Measurements from ENCODE around the gene TRIM27. TPM values are rescaled to one million over a fixed set of nuclear protein-coding genes. Genes with fewer than 3 reads are reported as not detected.
"Not testable (repeated sequence)": the region's sequence is repeated elsewhere in the genome, so short reads cannot be mapped to it uniquely, and the experiment has no call there.

The TRIM27 gene, protein sequence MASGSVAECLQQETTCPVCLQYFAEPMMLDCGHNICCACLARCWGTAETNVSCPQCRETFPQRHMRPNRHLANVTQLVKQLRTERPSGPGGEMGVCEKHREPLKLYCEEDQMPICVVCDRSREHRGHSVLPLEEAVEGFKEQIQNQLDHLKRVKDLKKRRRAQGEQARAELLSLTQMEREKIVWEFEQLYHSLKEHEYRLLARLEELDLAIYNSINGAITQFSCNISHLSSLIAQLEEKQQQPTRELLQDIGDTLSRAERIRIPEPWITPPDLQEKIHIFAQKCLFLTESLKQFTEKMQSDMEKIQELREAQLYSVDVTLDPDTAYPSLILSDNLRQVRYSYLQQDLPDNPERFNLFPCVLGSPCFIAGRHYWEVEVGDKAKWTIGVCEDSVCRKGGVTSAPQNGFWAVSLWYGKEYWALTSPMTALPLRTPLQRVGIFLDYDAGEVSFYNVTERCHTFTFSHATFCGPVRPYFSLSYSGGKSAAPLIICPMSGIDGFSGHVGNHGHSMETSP
- 88.1 and 104 TPM in 2 replicates for total RNA-seq (2014; rRNA removed; shearing (Covaris generic))

DNA sequence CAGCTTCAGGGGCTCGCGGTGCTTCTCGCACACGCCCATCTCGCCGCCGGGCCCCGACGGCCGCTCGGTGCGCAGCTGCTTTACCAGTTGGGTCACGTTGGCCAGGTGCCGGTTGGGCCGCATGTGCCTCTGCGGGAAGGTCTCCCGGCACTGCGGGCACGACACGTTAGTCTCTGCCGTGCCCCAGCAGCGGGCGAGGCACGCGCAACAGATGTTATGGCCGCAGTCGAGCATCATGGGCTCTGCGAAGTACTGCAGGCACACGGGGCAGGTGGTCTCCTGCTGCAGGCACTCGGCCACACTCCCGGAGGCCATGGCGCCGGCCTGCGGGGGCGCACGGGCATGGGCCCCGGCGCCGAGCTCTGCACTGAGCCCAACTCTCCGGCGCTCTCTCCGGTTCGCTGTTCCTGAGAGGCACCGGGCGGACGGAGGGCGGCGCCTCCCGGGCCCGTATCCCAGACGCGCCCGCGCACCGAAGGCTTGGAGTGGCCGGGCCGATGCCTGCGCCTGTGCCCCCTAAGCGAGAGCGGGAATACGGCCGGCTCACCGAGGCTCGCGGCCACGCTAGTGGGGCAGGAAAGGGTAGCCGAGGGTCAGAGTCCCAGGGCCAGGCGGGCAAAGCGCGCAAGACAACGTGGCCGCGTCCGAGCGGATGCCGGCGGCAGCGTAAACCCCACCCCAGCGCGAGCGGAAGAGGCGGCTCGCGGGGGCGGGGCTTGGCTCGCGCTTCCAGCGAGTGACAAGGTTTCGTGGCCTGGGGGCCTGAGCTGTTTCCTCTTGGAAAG is at the start of gene TRIM27:
TRIM27 (minus strand) TSS at position 668 of the 785 bp plus-strand sequence; CDS start at position 315, 353 bp downstream.
- DNase-seq (ENCODE audit: low read depth): peak; percentile 95

DNA sequence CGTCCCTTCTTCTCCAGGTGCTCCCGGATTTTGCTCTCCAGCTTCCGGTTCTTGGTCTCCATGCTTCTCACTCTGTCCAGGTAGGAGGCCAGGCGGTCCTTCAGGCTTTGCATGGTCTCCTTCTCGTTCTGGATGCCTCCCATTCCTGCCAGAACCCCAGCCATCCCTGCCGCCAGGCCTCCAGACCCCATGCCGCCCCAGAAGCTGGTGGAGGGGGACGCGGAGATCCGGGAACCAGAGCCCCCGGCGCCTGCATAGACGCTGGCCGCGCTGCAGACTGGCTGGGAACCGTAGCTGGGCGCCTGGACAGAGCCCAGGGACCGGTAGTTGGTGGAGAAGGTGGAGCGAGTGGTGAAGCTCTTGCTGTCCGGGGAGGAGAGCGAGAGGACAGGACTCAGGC is 46.3 kb upstream of the TRIM27 start:
- DNase-seq (ENCODE audit: low read depth): not testable (repeated sequence)

GRCh38 chr6:28969129-28969528 is 45.3 kb upstream of the TRIM27 start:
- DNase-seq (ENCODE audit: low read depth): no peak

DNA sequence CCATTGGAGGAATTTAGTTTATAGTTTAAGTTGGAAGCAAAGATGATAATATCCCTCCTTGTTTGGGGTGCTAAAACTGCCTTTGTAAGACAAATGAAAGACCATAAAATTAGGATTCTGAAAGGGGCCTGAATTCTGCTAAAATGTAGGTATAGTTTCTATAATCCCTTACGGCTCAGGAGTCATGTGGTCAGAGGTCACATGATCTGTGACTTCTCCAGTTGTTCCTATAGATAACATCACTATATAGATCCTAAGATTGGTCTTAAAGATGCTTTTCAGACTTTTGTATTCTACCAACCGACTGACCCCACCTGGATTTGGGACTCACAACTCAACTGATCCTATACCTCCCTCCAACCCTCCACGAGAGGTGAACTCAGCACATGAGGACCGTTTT is 44.7 kb upstream of the TRIM27 start:
- DNase-seq (ENCODE audit: low read depth): no peak

DNA sequence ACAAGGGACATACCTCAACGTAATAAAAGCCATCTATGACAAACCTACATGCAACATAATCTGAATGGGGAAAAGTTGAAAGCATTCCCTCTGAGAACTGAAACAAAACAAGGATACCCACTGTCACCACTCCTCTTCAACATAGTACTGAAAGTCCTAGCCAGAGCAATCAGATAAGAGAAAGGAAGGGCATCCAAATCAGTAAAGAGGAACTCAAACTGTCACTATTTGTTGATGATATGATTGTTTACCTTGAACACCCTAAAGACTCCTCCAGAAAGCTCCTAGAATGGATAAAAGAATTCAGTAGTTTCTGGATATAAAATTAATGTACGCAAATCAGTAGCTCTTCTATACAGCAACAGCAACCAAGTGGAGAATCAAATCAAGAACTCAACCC is 41.9 kb upstream of the TRIM27 start:
- DNase-seq (ENCODE audit: low read depth): no peak

- DNase-seq (ENCODE audit: low read depth): peak; percentile 34
Observed at GRCh38 chr6:28960846-28961500, 37.2 kb upstream of the TRIM27 start.

DNA sequence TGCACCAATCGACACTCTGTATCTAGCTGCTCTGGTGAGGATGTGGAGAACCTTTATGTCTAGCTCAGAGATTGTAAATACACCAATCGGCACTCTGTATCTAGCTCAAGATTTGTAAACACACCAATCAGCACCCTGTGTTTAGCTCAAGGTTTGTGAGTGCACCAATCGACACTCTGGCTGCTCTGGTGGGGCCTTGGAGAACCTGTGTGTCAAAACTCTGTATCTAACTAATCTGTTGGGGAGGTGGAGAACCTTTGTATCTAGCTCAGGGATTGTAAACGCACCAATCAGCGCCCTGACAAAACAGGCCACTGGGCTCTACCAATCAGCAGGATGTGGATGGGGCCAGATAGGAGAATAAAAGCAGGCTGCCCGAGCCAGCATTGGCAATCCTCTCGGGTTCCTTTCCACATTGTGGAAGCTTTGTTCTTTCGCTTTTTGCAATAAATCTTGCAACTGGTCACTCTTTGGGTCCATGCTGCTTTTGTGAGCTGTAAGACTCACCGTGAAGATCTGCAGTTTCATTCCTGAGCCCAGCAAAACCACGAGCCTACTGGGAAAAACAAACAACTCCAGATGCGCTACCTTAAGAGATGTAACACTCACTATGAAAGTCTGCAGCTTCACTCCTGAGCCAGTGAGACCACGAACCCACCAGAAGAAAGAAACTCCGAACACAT is 34.9 kb upstream of the TRIM27 start:
- not testable (repeated sequence) for DNase-seq (ENCODE audit: low read depth)

DNA sequence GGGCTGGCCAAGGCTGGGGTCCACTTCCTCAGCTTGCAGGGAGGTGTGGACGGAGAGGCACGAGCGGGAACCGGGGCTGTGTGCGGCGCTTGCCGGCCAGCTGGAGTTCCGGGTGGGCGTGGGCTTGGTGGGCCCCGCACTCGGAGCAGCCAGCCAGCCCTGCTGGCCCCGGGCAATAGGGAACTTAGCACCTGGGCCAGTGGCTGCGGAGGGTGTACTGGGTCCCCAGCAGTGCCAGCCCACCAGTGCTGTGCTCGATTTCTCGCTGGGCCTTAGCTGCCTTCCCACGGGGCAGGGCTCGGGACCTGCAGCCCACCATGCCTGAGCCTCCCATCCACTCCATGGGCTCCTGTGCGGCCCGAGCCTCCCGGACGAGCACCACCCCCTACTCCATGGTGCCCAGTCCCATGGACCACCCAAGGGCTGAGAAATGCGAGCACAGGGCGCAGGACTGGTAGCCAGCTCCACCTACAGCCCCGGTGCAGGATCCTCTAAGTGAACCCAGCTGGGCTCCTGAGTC is 34.1 kb upstream of the TRIM27 start:
- not testable (repeated sequence) for DNase-seq (ENCODE audit: low read depth)

GRCh38 chr6:28956331-28956730 is 32.5 kb upstream of the TRIM27 start:
- no peak for DNase-seq (ENCODE audit: low read depth)

DNA sequence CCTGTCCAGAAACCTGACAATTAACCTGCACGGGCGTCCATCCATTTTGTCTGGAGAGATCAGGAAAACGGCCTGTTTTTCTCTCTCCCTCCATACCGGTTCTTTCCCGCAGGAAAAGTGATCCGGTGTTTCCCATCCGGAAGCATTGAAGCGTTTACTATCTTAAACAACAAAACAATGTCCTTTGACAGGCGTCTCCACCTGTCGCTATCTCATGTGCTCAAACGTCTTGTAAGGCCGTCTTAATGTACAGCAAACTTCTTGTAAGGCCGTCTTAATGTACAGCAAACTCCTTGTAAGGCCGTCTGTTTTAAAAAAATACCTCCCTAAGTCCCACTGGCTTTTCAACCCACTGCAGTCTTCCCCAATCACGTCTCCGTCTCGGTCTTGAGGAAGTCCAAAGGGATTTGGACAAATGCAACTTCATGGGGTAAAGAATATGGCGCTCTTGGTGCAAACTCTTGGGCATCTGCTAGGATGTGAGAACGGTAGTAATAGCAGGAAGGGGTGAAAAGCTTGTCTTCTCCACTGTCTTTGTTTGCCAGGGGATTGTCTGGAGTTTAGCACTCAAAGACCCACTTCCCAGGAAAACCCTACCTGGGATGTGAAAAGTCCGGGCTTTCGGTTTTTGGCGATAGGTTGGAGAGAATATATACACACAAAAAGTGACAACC is 29.9 kb upstream of the TRIM27 start:
- peak; percentile 46 for DNase-seq (ENCODE audit: low read depth)

GRCh38 chr6:28953039-28953584 is 29.3 kb upstream of the TRIM27 start:
- DNase-seq (ENCODE audit: low read depth): peak; percentile 75

DNA sequence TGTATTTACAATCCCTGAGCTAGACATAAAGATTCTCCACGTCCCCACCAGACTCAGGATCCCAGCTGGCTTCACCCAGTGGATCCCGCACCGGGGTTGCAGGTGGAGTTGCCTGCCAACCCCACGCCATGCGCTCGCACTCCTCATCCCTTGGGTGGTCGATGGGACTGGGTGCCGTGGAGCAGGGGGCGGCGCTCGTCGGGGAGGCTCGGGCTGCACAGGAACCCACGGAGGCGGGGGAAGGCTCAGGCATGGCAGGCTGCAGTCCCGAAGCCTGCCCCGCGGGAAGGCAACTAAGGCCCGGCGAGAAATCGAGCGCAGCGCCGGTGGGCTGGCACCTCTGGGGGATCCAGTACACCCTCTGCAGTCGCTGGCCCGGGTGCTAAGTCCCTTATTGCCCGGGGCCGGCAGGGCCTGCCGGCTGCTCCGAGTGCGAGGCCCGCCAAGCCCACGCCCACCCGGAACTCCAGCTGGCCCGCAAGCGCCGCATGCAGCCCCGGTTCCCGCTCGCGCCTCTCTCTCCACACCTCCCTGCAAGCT is 25.9 kb upstream of the TRIM27 start:
- not testable (repeated sequence) for DNase-seq (ENCODE audit: low read depth)

GRCh38 chr6:28948782-28949486 is 25.1 kb upstream of the TRIM27 start:
- no peak for DNase-seq (ENCODE audit: low read depth)

DNA sequence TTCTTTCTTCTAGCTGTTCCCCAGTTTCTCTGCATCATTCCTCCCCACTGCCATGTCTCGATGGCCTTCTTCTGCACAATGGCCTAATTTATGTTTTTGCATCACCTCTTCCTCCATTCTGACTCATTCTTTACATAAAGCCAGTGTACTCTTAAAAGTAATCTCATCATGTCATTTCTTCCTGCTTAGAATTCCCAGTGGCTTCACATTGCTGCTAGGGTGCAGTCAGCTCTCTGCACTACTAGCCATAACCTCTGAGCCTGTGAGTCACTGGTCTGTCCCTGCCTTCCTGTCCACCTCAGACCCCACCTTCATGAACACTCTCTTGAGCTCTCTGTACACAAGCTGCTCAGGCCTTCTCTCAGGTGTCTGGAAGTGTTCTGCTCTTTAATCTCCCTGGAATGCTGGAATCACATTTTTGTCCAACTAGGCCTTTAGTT is 24.1 kb upstream of the TRIM27 start:
- DNase-seq (ENCODE audit: low read depth): peak; percentile 74

- DNase-seq (ENCODE audit: low read depth): no peak
Observed at GRCh38 chr6:28947067-28947765, 23.4 kb upstream of the TRIM27 start.

DNA sequence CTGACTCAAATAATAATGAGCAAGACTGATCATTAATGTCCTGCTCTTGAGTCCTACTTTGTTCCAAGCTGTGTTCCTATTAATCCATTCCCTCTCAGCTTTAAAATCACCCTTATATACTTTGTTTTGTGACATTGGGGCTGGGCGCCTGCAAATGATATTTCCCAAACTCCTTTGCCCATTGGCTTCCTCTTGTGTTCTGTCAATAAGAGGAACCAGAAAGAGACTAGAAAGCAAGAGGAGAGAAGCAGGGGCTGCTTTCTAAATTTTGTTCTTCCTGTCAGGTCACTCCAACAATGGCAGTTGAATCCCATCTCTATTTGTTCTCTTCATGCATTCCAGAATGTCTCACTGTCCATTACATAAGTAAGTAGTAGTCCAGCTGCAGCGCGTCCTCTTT is 21.6 kb upstream of the TRIM27 start:
- DNase-seq (ENCODE audit: low read depth): no peak

DNA sequence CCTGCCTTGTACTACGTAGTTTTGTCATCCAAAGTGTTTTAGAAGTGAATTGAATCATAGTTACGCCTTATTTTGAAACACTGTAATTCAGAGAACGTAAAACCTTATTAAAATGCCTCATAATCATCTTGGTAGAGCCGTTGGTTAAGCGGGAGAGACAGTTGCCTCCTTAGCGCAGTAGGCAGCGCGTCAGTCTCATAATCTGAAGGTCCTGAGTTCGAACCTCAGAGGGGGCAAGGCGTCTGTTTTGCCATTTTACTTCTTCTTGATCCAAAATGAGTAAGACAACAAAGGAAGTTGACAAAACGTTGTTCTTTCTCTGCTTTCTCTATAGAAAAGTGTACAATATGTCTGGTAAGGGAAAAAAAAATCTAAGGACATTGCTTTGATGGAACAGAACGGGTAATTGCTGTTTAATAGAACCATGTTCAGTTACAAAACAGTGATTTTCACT is 20.7 kb upstream of the TRIM27 start:
- DNase-seq (ENCODE audit: low read depth): peak; percentile 84

GRCh38 chr6:28943557-28944411 is 20.0 kb upstream of the TRIM27 start:
- DNase-seq (ENCODE audit: low read depth): peak; percentile 90
